ENCODE results near the gene AIRE.

DNA sequence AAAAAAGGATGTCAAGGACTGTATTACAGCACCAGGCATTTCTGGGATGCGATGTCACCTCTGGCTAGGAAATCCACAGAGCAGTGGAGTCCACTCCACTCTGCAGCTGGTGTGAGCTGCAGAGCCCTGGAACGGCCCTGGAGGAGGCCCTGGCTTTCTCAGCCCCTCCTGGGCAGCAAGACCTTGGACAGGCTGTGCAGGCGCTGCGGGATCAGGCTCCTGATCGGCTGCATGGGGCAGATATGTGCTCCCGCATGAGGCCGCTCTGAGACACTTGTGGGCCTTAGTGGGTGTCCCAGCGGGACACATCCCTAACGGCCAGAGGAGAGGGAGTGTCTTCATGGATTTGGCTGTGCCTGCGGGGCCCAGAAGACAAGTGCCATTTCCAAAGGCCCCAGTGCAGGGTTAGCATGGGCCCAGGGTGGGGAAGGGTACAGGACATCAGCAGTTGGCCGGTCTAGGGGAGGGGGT, 30.1 kb upstream of the AIRE start:
- TF ChIP-seq EZH2 (IDR thresholded peaks at IDR 0.05; ENCODE audit: borderline replicate concordance, low read depth, low read length, severe bottlenecking) = no peak
- TF ChIP-seq, protein P1, sequence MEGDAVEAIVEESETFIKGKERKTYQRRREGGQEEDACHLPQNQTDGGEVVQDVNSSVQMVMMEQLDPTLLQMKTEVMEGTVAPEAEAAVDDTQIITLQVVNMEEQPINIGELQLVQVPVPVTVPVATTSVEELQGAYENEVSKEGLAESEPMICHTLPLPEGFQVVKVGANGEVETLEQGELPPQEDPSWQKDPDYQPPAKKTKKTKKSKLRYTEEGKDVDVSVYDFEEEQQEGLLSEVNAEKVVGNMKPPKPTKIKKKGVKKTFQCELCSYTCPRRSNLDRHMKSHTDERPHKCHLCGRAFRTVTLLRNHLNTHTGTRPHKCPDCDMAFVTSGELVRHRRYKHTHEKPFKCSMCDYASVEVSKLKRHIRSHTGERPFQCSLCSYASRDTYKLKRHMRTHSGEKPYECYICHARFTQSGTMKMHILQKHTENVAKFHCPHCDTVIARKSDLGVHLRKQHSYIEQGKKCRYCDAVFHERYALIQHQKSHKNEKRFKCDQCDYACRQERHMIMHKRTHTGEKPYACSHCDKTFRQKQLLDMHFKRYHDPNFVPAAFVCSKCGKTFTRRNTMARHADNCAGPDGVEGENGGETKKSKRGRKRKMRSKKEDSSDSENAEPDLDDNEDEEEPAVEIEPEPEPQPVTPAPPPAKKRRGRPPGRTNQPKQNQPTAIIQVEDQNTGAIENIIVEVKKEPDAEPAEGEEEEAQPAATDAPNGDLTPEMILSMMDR (IDR thresholded peaks at IDR 0.05; ENCODE audit: borderline replicate concordance, extremely low read depth, low read length, poor library complexity, severe bottlenecking) = no peak
